Smooth muscle cell (in vitro differentiated cells): ENCODE measurements around the gene C2orf92. TPM values are rescaled to one million over a fixed set of nuclear protein-coding genes. Genes with fewer than 3 reads are reported as not detected.

Source experiments
- DNase-seq: peaks from one replicate; lab custom pipeline; 2025; ENCODE audit not compliant: unreplicated experiment; lab: John Stamatoyannopoulos, UW
- H2AFZ ChIP-seq: fragments of 200-600 bp; sonication (generic); 2 replicates; pipeline ENCODE4 v1.6.0; 2016; ENCODE audit warnings: antibody characterized with exemption, low read depth, mild to moderate bottlenecking
- H3F3A ChIP-seq: fragments of 200-600 bp; sonication (generic); 2 replicates; pipeline ENCODE4 v1.6.0; 2017; ENCODE audit warnings: antibody characterized with exemption, low read depth
- H3K27ac ChIP-seq: fragments of 200-600 bp; sonication (generic); 2 replicates; pipeline ENCODE4 v1.5.1; 2016; ENCODE audit warnings: low read depth, mild to moderate bottlenecking
- H3K27me3 ChIP-seq: fragments of 200-600 bp; sonication (generic); 2 replicates; pipeline ENCODE4 v1.6.1; 2016; ENCODE audit warnings: low read depth, mild to moderate bottlenecking
- H3K36me3 ChIP-seq: fragments of 200-600 bp; sonication (generic); 2 replicates; pipeline ENCODE4 v1.5.1; 2016; ENCODE audit warnings: low read depth
- H3K4me1 ChIP-seq: fragments of 200-600 bp; sonication (generic); 2 replicates; pipeline ENCODE4 v1.5.1; 2016; ENCODE audit warnings: low read depth
- H3K4me2 ChIP-seq: fragments of 200-600 bp; sonication (generic); 2 replicates; pipeline ENCODE4 v1.6.0; 2016; ENCODE audit warnings: mild to moderate bottlenecking
- H3K4me3 ChIP-seq: fragments of 200-600 bp; sonication (generic); 2 replicates; pipeline ENCODE4 v1.5.1; 2016; ENCODE audit warnings: mild to moderate bottlenecking
- H3K79me2 ChIP-seq: fragments of 200-600 bp; sonication (generic); 2 replicates; pipeline ENCODE4 v1.6.0; 2016; ENCODE audit warnings: low read depth, mild to moderate bottlenecking
- H3K9ac ChIP-seq: fragments of 200-600 bp; sonication (generic); 2 replicates; pipeline ENCODE4 v1.6.0; 2016; ENCODE audit warnings: low read depth
- H3K9me3 ChIP-seq: fragments of 200-600 bp; sonication (generic); replicated peaks from 2 replicates; pipeline ENCODE4 v1.5.1; 2016; ENCODE audit warnings: low read depth
- H4K20me1 ChIP-seq: fragments of 200-600 bp; sonication (generic); 2 replicates; pipeline ENCODE4 v1.6.0; 2016; ENCODE audit warnings: low read depth
- CTCF ChIP-seq: fragments of 200-600 bp; sonication (generic); IDR thresholded peaks from 2 replicates; pipeline ENCODE4 v1.5.1; 2017; ENCODE audit warnings: borderline replicate concordance, mild to moderate bottlenecking, antibody characterized with exemption; ENCODE audit not compliant: insufficient read depth, poor library complexity, severe bottlenecking
- whole genome bisulfite sequencing: methylation state at CpG from one replicate; pipeline ENCODE4 v1.1.7; 2016; ENCODE audit warnings: low lambda C conversion rate; 5-methylcytosine and 5-hydroxymethylcytosine counted together
- polyA plus RNA-seq: library from polyadenylated mRNA; unstranded; fragments of >200 nt; fragmentation: Nextera tagmentation; extraction: Ambion mirVana; gene quantifications from 2 replicates; pipeline ENCODE4 v1.2.1, GENCODE V29; 2016
- total RNA-seq: library from RNA; depleted of rRNA; stranded (reverse); fragments of >200 nt; gene quantifications from 2 replicates; pipeline ENCODE4 v1.2.3, GENCODE V29; 2014

The C2orf92 gene
- total and polyA plus RNA-seq, 2 experiments from 2014 or later: 1.0 to 7.2 TPM

- no peaks in the 10 kb centered on the region for H3K36me3 ChIP-seq
- H3K27me3 ChIP-seq: no peaks in the 10 kb centered on the region
- no peaks in the 10 kb centered on the region for H4K20me1 ChIP-seq
- no peaks in the 10 kb centered on the region for H3F3A ChIP-seq
- no peak overlapping the region for H2AFZ ChIP-seq
- H3K9me3 ChIP-seq: no peaks in the 10 kb centered on the region
- DNase-seq: no peak
- H3K4me1 ChIP-seq: no peaks in the 10 kb centered on the region
- H3K27ac ChIP-seq: no peak overlapping the region
- H3K79me2 ChIP-seq: no peaks in the 10 kb centered on the region
- H3K4me2 ChIP-seq: no peak overlapping the region
- no peak overlapping the region for H3K9ac ChIP-seq
- no peak overlapping the region for H3K4me3 ChIP-seq
- no peak for TF ChIP-seq CTCF
- 83% methylated on average over 3 of the region's 3 CpGs for WGBS
These were observed 48.1 kb downstream of the C2orf92 start for GRCh38 chr2:97717613-97717995.

- 94% methylated on average over 21 of the region's 21 CpGs for WGBS
- no peaks in the 10 kb centered on the region for H3K36me3 ChIP-seq
- H4K20me1 ChIP-seq: no peaks in the 10 kb centered on the region
- no peaks in the 10 kb centered on the region for H3K4me1 ChIP-seq
- H3F3A ChIP-seq: no peaks in the 10 kb centered on the region
- H3K27ac ChIP-seq: no peak overlapping the region
- no peak for DNase-seq
- no peak overlapping the region for H3K9ac ChIP-seq
- TF ChIP-seq CTCF: no peak
- H2AFZ ChIP-seq: no peak overlapping the region
- no peak overlapping the region for H3K4me2 ChIP-seq
- no peaks in the 10 kb centered on the region for H3K79me2 ChIP-seq
- no peaks in the 10 kb centered on the region for H3K9me3 ChIP-seq
- no peaks in the 10 kb centered on the region for H3K27me3 ChIP-seq
- H3K4me3 ChIP-seq: no peak overlapping the region
These were observed 48.8 kb downstream of the C2orf92 start for GRCh38 chr2:97718051-97718882.

GRCh38 chr2:97718942-97719341 is 49.4 kb downstream of the C2orf92 start:
- Histone ChIP-seq H3K4me1 (no peaks in the 10 kb centered on the region), H3K36me3 (no peaks in the 10 kb centered on the region), H3K9ac (no peak overlapping the region), H3K4me3 (no peak overlapping the region), H2AFZ (no peak overlapping the region), H3K9me3 (no peaks in the 10 kb centered on the region), H3F3A (no peaks in the 10 kb centered on the region), H3K27ac (no peak overlapping the region), H4K20me1 (no peaks in the 10 kb centered on the region), H3K27me3 (no peaks in the 10 kb centered on the region), H3K79me2 (no peaks in the 10 kb centered on the region), H3K4me2 (no peak overlapping the region)
- WGBS: 94% methylated on average over 3 of the region's 3 CpGs
- no peak for TF ChIP-seq CTCF
- no peak for DNase-seq
